SKM-1 treated with dmso at 0.1 percent for 144 hours (cell line): ENCODE measurements around the gene COL8A2.
"Not testable (repeated sequence)": the region's sequence is repeated elsewhere in the genome, so short reads cannot be mapped to it uniquely, and the experiment has no call there.

Source experiments
- DNase-seq: peaks from one replicate; lab custom pipeline; 2025; ENCODE audit not compliant: unreplicated experiment; lab: John Stamatoyannopoulos, UW

COL8A2 gene

GRCh38 chr1:36125129-36125991 is at the start of gene COL8A2:
COL8A2 (minus strand) TSS chr1:36125222; CDS start chr1:36100242, 24,980 bp downstream.
- DNase-seq = no peak

GRCh38 chr1:36174713-36175112 is 49.7 kb upstream of the COL8A2 start:
- no peak for DNase-seq

- no peak for DNase-seq
Measured at GRCh38 chr1:36172983-36173382, 48.0 kb upstream of the COL8A2 start.

DNA sequence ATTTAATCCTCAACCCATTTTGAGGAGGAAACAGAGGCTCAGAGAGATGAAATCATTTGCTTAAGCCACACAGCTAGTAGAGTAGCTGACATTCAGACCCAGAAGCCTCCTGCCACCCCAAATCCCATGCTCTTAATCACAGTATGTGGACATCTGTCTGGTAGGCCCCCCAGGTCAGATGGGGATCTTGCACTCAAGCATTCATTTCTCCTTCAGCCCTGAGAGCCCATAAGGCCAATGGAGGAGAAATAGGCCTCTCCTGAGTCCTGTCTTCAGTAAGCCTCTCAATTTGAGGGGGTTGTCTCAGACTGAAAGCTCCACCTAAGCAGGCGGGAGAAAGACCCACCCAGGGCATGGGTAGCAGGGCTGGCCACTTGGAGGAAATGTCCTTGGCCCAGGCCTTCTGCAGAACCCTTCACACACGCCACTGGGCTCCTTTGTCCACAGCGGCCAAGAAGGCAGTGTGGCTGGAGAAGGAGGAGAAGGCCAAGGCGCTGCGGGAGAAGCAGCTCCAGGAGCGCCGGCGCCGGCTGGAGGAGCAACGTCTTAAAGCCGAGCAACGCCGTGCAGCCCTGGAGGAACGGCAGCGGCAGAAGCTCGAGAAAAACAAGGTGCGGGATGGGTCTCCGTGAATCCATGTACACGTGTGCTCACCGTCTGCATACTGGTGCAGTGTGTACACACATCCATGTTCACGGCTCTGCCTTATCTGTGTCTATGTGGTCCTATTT is 47.2 kb upstream of the COL8A2 start:
- no peak for DNase-seq

- DNase-seq = no peak
Measured at GRCh38 chr1:36170643-36171412, 45.8 kb upstream of the COL8A2 start.

DNA sequence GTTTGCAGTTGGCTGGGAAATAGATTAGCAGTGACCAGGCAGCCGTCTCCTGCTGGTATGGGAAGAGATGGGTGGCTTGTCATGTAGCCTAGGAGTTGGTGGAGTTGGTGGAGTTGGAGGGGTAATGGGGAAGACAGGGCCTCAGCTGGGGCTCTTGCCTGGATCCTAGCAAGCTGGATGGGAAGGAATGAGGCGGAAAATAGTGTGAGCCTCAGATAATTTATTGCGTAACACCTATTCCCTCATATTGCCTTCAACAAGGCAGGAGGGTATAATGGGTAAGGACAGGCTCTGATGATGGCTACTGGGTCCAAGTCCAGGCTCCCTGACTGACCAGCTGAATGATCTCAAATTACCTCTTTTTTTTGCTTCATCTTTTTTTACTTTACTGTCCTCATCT is 43.5 kb upstream of the COL8A2 start:
- DNase-seq = no peak

GRCh38 chr1:36166938-36167905 is 42.2 kb upstream of the COL8A2 start:
- no peak for DNase-seq

DNA sequence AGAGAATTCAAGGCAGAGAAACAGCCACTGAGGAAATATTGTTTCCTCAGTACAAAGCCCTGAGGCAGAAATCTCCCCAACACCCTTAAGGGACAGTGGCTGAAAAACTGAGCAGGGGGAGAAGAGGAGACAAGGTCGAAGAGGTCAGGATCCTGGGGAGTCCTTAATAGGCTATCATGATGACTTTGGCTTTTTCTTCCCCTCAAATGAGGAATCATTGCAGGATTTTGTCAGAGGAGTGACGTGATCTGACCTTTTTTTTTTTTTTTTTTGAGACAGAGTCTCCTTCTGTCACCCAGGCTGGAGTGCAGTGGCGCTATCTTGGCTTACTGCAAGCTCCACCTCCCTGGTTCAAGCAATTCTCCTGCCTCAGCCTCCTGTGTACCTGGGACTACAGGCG is 41.1 kb upstream of the COL8A2 start:
- no peak for DNase-seq

DNA sequence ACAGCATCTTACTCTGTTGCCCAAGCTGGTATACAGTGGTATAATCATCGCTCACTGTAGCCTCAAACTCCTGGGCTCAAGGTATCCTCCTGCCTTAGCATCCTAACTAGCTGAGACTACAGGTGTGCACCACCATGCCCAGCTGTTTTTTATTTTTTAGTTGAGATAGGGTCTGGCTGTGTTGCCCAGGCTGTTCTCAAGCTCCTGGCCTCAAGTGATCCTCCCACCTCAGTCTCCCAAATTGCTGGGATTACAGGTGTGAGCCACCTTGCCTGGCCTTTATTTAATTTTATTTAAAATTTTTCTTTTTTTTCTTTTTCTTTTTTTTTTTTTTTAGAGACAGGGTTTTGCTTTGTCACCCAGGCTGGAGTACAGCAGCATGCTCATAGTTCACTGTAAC is 40.1 kb upstream of the COL8A2 start:
- no peak for DNase-seq

- no peak for DNase-seq
Measured at GRCh38 chr1:36164361-36164760, 39.3 kb upstream of the COL8A2 start.

- no peak for DNase-seq
Measured at GRCh38 chr1:36163426-36163825, 38.4 kb upstream of the COL8A2 start.

DNA sequence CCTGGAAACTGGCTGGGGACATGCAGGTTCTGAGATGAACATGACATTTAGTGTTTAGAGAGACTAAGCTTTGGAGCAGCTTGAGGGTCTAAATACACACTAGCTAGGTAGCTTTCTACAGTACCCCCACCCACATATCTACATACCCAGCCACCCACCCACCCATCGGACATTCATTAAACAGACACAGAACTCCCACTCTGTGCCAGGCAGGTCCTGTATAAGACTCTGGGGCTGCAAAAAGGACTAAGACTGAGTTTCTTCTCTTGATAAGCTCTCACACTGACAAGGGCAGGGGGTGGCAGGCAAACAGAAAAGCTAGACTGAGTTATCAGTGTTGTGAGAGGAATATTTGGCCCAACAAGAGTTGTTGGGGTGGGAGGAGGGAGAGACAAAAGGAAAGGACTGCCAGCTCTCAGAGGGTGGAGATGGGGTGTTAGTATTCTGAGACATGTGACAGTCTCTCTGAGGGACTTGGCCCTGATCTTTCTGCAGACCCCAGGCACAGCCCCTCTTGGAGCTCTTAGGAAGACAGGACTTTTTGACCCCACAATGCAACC is 37.7 kb upstream of the COL8A2 start:
- DNase-seq = no peak

- DNase-seq = peak; percentile 48
Measured at GRCh38 chr1:36161641-36162531, 36.9 kb upstream of the COL8A2 start.

DNA sequence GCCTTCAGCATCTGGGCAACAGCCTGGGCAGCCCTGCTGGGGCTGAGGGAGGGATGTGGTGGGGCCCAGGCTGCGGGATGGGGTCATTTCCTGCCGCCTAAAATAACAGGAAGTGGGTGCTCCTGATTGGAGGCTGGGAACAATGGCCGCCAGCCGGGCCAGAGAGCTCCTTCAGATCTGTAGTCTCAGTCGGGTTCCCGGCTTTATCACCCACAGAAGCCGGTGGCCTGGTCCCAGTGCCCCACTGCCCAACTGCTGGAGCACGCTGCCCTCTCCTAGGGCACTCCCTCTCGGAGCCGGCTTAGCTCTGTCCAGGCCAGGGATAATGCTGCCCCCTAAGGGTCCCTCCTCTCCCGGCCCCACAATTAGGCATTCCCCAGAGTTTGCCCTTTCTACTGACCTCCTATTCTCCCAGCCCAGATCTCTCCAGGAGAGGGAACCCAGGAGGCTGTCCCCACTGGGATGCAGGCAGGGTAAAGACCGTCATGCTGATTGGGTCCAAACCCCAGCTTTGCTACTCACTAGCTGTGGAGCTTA is 36.0 kb upstream of the COL8A2 start:
- DNase-seq = peak; percentile 73

DNA sequence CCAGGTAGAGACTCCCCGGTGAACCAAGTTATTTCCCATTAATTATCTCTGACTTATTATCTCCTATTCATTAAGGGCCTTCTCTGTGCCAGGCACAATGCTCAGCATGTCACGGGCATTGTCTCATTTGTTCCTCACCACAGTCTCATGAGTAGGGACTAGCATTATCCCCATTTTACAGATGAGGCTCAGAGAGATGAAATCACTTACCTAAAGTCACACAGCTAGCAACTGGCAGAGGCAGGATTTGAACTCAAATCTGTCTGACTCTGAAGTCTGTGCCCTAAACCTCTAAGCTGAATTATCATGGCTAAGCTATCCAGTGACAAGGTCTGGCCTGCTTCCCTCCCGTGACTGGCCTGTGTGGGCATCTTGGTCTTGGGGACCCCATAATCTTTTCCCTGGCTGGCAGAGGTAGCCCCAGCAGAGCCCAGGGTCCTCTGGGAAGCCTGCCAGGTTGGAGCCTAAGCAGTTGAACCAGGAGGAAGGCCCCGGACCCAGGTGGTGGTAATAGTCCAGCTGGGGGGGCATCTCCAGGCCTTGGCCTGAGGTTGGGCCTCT is 35.4 kb upstream of the COL8A2 start:
- DNase-seq = no peak

GRCh38 chr1:36159614-36160387 is 34.8 kb upstream of the COL8A2 start:
- DNase-seq = no peak

DNA sequence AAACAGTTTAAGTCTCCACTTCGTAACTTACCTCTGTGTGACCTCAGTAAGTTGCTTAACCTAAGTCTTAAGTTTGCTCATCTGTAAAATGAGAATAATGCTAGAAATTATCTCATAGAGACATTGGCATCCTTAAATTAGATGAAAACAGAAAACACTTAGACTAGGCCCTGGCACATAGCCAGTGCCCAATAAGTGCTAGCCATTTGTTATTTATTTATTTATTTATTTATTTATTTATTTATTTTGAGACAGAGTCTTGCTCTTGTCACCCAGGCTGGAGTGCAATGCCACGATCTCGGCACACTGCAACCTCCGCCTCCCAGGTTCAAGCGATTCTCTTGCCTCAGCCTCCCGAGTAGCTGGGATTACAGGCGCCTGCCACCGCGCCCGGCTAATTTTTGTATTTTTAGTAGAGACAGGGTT is 33.8 kb upstream of the COL8A2 start:
- not testable (repeated sequence) for DNase-seq
